DMS 273 (cell line): ENCODE data around the gene MGME1.
A peak's percentile ranks its signal among the peaks of the same experiment; 100 is the strongest.

ENCODE experiments used
- DNase-seq: peaks from one replicate; lab custom pipeline; 2025; ENCODE audit not compliant: unreplicated experiment; lab: John Stamatoyannopoulos, UW

Gene MGME1

DNA sequence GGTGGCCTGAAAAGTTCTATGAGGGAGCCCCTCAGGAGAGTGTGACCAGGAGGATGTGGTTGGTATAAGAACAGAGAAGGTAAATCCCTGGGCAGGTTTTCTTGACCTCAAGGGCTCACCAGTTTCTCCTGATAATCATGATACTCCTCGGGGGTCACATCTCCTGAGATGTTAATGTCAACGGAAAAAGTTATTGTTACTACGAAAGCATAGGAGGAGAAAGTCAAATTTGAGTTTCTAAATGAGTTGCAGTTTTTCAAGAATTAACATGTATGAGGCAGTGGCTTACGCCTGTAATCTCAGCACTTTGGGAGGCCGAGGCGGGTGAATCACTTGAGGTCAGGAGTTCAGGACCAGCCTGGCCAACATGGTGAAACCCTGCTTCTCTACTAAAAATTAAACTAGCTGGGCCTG, 23.4 kb downstream of the MGME1 start:
- DNase-seq: no peak

DNA sequence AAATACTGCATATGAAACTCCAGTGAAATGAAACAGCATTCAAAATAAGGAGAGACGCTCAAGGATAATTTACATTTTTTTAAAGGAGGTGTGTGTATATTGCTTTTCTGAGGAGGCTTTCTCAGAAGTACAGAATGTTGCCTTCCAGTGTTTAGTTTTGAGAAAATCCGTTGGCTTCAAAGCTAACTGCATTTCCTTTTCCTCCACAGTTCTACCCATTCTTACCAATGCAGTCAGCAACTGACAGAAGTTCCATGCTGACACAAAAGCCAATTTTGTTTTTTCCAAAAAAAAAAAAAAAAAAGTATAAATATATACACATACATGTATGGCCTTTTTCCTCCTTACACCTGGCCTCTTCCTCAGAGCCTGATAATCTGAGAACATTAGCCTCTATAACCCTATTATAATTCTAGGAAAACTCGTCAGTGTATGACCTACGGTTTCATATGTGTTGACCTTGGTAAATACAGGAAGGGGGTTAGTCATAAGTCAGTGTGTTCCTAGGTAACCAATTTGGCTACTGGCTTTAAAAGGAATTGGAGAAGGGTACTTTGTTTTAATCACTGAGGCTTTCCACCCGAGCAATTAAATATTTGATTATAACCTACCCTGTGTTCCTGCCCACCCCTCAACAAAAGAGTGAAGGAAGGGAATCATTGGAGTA, 24.2 kb downstream of the MGME1 start:
- DNase-seq: no peak

DNA sequence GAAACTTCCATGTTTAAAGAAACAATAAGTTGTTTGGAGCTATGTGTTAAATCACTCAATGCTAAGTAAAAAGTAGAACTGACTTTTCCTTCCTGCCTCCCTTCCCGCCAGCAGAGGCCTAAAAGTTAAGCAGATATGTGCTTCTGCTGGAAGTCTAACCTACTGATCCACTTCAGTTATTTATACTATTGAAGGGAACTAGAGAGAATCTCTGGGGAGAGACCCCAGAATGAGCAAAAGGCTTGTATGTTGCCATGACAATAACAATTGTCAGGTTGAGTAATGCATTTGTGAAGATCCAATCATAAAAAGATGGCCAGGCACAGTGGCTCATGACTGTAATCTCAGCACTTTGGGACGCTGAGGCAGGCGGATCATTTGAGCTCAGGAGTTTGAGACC, 24.7 kb downstream of the MGME1 start:
- DNase-seq: no peak

DNA sequence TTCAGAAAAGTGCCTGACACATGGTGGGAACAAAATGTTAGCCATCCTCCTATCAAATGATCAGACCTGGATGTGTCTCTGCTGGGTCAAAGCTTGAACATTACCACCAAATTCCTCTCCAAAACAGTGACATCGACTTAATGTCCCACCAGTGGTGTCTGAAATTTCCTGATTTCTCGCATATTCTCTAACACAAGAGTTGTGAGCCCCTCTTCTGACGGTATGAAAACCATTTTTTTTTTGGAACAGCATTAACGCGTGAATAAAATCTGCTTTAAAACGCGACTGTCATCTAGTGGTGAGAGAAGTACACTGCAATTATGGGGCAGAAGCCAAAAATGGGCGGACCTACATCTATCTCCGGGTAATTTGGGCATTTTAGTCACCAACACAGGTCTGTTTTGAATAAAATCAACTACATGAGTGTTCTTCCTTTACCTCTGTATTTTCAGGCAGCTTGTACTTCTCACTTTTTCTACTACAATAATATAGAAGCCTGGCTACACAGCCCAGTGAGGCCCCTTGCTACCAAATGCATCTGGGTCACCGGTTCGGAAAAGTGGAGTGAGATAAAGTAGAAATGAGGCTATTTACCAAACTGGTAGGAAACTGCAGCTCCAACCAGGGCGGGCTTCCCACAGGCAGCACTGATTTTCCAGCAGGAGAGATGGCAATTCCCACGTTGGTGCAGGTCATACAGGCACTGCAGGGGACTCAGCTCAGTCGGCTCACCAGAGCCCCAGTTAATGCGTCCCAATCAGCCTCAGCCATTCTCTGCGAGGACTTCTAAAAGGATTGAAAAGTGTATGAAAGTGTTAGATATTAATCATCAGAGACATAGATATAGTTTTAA, 27.4 kb downstream of the MGME1 start:
- DNase-seq: peak; percentile 78

- no peak for DNase-seq
These were observed 29.6 kb downstream of the MGME1 start for GRCh38 chr20:17998446-17998845.

DNA sequence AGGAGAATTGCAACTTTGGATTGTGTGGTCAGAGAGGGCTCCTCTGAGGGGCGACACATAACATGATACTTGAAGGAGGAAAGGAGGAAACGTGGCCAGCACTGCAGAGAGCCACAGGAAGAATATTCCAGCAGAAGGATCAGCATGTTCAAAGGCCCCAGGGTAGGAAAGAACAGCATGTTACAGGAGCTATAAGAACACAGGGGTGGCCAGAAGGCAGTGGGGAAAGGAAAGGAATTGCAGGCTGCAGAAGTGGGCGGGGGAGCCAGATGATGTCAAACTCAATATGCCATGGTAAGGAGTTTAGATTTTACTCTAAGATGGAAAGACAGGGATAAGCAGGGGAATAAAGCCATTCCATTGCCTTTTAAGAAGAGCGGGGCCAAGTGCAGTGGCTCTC, 30.7 kb downstream of the MGME1 start:
- DNase-seq: no peak

DNA sequence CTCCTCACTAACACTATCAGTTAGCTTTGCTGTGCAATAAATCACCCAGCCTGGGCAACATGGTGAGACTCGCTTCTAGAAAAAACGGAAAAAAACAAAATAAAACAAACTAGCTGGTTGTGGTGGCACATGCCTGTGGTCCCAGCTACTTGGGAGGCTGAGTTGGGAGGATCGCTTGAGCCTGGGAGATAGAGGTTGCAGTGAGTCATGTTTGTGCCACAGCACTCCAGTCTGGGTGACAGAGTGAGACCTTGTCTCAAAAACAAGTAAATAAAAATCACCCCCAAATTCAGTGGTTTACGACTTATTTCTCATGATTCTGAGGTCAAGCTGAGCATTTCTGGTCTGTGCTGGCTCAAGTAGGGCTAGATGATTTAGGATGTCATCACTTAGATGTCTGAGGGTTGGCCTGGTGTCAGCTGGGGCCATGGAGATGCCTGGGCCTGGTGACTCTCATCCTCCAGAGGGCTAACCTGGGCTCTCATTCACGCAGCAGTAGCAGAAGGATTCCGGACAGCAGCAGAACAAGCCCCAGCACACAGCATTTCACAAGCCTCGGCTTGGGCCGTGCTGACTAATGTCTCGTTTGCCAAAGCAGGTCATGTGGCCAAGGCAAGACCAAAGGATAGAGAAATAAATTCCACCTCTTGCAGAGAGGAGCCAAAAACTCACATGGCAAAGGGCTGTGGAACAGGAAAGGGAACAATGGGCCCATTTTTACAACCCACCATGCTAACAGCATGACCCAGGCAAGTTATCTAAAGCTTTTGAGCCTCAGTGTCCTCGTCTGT, 32.5 kb downstream of the MGME1 start:
- DNase-seq: no peak

- no peak for DNase-seq
These were observed 35.1 kb downstream of the MGME1 start for GRCh38 chr20:18003897-18004296.

DNA sequence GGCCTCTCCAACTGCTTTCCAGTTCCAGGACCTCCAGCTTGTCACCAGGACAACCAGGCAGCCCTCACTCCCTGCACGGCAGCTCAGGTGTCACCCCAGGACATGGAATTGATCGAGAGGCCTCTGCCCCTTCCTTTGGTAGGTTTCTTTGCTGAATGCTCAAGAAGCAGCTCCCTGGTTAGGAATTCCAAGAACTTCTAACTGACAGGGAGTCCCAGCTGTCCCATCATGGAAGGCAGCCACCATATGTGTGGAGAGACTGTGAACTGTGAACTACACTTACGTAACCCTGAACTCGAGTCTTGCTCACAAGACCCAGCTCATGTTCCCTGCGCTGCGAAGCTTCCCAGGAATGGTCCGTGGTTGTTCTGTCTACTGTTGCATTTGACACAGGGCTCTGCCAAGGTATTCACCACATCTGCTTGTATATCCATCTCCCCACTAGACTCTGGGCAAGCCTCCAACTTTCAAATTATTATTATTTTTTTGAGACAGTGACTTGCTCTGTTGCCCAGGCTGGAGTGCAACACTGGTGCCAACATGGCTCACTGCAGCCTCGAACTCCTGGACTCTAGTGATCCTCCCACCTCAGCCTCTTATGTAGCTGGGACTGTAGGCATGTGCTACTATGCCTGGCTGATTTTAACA, 35.7 kb downstream of the MGME1 start:
- peak; percentile 12 for DNase-seq

DNA sequence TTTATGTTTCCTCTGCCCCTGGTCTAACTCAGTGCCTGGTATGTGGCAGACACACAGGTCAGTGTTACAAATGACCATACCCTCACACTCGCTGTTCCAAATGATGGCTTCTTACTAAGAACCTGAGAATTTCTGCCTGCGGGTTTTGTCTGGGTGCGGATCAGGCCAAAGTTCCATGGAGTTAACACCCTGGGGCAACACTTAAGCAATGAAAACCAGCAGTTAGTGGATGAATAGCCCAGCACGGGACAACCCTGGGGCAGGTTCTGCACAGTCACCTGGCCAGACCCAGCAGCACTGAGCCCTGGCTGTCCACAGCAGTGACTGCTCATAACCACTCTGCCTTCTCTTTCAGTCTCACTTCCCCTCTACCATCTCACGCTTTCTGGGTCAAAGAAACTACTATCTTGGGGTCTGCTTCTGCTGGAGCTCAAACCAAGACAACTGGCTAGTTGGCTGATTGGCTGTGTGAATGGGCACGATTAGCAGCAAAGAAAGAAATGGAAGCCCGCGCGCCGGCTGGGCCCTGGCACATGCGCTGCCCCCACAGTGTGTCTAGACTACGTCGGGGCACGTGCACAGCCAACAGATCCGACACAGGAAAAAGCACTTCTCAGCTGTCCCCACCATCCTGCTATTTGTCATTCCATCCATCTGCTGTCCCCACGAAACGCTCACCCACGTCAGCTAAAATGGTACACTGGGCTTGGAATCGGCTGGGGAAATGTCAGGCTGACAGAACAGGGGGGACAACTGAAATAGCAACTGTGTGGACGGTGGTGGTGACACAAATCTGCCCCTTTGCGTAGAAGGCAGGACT, 36.6 kb downstream of the MGME1 start:
- no peak for DNase-seq

DNA sequence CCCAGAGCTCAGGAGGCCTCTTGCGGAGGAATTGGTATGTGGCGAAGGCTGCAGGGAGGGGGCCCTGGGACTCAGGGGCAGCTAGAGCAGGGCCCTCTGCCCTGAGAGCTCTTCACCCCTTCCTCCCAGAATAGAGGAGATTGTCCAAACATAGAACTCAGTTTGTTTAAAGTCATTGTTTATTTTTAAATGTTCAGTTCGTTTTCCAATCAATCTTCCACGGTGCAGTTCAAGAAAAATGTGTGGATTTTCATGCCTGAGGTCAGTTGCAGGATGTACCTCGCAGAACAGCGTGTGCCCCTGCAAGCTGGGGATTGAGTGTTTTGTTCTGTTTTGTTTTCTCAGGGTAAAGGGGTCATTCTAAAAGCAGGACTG, 37.2 kb downstream of the MGME1 start:
- no peak for DNase-seq

GRCh38 chr20:18006684-18007083, 37.9 kb downstream of the MGME1 start:
- no peak for DNase-seq

DNA sequence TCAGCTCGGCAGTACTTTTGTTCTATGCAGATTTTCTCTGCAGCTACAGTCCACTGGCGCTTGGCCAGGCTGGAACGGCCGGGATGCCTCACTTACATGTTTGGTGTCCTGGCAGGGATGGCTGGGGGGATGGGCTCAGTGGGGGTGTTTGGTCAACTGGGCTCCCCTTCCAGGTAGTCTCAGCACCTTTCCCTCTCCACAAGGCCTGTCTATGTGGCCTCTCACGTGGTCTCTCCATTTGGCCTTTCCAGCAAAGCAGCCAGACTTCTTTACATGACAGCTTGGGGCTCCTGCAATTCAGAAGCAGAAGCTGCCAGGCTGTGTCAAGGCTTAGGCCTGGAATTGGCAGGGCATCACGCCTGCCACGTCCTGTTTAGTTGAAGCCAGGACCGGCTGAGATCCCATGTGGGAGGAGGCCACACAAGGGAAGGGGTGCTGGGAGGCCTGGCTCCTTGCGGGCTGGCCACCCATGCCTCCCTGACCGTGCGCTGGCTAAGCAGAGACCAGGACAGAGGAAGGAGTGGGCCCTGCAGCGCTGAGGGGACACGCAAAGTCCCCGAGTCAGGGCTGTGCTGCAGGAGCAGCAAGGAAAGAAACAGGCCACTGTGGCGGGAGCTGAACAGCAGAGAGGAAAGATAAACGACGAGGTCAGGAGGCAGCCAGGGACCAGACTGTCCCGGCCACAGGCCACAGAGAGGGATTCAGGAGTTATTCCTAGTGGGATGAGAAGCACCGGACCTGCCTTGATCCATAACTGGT, 38.9 kb downstream of the MGME1 start:
- DNase-seq: peak; percentile 37

- DNase-seq: no peak
These were observed 40.3 kb downstream of the MGME1 start for GRCh38 chr20:18009116-18009515.

- no peak for DNase-seq
These were observed 42.7 kb downstream of the MGME1 start for GRCh38 chr20:18011482-18011881.

DNA sequence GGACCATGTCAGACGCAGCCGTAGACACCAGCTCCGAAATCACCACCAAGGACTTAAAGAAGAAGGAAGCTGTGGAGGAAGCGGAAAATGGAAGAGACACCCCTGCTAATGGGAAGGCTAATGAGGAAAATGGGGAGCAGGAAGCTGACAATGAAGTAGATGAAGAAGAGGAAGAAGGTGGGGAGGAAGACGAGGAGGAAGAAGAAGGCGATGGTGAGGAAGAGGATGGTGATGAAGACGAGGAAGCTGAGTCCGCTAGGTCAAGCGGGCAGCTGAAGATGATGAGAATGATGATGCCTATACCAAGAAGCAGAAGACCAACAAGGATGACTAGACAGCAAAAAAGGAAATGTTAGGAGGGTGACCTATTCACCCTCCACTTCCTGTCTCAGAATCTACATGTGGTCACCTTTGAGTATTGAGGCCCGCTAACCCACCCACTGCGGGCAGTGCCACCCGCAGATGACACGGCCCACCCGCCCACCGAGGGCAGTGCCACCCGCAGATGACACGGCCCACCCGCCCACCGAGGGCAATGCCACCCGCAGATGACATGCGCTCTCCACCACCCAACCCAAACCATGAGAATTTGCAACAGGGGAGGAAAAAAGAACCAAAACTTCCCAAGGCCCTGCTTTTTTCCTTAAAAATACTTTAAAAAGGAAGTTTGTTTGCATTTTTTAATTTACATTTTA, 43.3 kb downstream of the MGME1 start:
- no peak for DNase-seq

GRCh38 chr20:18012901-18013300, 44.1 kb downstream of the MGME1 start:
- DNase-seq: no peak

DNA sequence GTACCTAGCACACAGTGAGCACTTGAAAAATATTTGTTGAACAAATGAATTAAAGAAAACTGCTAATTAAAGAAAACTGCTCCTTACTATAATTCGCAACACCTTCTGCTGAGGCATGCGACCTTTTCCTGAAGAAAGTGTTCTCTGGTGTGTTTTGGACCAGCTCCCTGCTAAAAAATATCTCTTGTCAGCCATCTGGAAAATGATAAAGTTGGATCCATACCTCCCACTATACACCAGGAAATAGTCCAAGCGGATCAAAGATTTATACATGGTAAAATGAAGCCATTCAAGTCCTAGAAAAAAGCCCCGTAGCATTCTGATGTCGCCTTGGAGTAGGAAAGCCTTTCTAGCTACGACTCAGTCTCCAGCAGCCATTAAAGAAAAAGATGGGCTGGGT, 45.6 kb downstream of the MGME1 start:
- no peak for DNase-seq

- no peak for DNase-seq
These were observed 48.0 kb downstream of the MGME1 start for GRCh38 chr20:18016772-18017171.
